ENCODE measurements around the gene GRAPL.
"Not testable (repeated sequence)": the region's sequence is repeated elsewhere in the genome, so short reads cannot be mapped to it uniquely, and the experiment has no call there.

GRAPL gene

DNA sequence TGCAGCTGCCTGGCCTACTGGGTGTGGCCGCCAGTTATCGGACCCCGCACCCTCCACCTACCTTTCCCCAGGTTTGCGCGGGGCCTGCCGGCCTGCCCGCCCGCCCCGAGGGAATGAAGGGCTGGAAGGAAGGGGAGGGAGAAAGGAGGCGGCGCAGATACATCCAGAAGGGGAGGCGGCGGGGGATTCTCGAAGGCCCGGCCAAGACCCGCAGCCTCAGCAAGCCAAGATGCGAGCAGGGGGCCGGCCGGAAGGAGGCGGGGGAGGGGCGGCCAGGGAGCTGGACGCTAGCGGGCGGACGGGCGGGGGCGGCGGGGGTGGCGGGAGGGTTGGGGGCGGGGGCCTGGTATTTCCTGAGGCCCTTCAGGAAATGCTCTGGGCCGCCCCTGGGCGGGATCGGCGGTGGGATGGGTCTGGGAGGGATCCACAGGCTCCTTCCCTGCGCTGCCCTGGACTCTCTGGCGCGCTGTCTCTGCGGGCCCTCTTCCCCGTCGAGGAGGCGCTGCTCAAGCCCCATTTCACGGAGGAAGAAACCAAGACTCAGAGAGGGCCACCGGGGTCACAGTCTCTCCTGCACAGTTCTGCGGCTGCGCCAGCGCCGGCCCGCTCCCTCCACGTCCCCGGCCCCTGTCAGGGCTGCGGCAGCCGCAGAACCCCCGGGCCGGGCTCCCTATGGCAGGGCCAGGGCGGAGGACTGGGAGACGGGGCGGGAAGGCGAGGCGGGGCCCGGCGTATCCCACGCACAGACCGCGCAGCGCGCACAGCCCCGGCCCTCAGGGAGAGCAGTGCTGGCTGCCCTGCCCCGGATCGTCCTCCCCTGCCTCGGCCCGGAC, 35.2 kb downstream of the GRAPL start:
- not testable (repeated sequence) for DNase-seq (ENCODE audit: low read depth); H3K4me3 ChIP-seq (ENCODE audit: low read depth, low read length)

DNA sequence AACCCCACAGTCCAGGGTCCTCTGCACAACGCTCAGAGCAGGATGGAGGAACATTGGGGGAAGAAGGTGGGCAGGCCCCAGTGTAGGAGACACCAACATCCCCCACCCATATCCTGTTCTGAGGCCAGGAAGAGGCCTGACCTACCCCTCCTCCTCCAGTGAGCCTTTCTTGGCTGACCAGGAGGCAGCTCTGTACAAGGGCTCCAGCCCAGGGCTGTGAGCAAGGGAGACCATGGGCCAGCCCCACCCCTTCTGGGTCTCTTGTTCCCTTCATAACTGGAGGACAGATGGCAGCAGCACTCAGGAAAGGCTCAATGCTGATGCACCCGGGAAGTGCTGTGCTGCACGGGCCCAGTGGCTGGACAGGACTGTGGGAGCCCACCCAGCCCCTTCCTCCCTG, 47.0 kb downstream of the GRAPL start:
- not testable (repeated sequence) for DNase-seq (ENCODE audit: low read depth)

DNA sequence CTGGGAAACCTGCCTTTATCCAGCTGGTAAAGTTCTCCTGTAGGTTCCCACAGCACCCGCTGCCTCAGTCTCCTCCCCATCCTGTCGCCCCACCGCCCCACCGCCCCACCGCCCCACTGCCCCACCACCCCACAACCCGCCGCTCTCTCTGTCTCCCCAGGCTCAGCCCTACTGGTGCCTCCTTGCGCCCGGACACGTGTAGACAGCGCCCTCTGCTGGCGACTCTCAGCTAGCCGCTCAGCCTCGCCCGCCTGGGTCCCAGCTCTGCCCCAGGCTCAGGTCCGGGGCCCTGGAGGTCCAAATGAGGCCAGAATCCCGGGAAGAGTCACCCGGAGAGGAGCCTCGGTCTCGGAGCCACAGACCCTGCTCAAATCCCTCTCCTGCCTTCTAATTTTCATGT, 48.0 kb downstream of the GRAPL start:
- DNase-seq (ENCODE audit: low read depth); H3K4me3 ChIP-seq (ENCODE audit: low read depth, low read length): not testable (repeated sequence)

More for the DNA sequence above, 47.0 kb downstream of the GRAPL start:
- not testable (repeated sequence) for H3K4me3 ChIP-seq (ENCODE audit: low read depth, low read length)

DNA sequence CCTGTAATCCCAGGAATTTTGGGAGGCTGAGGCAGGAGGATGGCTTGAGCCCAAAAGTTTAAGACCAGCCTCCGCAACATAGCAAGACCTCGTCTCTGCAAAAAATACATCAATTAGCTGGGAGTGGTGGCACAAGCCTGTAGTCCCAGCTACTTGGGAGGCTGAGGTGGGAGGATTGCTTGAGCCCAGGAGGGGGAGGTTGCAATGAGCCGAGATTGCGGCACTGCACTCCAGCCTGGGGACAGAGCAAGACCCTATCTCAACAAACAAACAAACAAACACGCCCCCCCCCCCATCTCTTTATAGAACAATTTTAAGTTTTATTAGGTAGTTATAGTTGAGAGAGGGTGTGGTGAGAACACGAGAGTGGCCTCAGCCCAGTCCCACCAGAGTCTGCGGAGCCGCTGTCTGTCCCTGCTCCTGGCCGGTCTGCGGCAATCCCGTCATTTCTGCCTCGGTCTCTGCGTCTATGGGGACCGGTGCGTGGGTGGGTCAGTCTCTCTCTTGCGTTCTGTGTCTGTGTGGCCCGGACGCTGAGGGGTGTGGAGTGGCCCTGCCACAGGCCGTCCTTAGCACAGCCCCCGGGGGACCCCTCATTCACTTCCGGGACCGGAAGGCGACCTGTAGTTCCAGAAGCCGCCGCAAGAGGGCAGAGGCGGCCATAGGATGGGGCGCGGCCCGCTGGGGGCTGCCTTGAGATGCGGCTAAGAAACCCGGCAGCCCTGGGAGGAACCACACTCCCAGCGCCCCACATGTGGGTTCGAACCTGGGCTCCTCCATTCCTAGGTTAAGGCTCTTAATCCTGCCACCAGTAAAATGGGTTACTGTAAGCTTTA, 53.9 kb downstream of the GRAPL start:
- not testable (repeated sequence) for DNase-seq (ENCODE audit: low read depth)

DNA sequence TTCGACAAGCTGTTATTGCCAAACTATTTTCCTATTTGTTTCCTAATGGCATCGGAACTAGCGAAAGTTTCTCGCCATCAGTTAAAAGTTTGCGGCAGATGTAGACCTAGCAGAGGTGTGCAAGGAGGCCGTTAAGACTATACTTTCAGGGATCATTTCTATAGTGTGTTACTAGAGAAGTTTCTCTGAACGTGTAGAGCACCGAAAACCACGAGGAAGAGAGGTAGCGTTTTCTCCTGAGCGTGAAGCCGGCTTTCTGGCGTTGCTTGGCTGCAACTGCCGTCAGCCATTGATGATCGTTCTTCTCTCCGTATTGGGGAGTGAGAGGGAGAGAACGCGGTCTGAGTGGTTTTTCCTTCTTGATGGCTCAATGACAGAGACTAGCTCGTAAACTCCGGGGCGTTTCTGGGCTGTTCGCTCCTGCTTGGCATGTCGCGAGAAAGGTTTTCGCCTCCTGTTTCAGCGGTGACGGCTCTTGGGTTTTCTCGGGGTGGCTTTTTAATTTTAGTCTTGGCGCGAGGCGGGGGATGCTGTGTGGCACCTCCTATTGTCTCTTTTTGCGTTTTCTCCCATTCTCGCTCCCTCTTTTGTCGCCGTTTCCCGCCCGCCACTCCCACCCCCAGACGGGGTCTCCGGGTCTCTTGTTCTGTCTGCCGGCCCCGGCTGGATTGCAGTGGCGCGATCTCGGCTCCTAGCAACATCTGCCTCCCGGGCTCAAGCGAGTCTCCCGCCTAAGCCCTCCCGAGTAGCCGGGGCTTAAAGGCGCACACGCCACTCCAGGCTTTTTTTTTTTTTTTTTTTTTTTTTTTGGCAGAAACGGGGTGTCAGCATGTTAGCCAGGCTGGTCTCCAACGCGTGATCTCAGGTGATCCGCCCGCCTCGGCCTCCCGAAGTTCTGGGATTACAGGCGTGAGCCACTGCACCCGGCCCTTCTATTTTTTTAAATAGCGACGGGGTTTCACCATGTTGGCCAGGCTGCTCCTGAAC, 60.8 kb downstream of the GRAPL start:
- not testable (repeated sequence) for DNase-seq (ENCODE audit: low read depth); H3K4me3 ChIP-seq (ENCODE audit: low read depth, low read length)

More for the DNA sequence above, 53.9 kb downstream of the GRAPL start:
- not testable (repeated sequence) for H3K4me3 ChIP-seq (ENCODE audit: low read depth, low read length)

DNA sequence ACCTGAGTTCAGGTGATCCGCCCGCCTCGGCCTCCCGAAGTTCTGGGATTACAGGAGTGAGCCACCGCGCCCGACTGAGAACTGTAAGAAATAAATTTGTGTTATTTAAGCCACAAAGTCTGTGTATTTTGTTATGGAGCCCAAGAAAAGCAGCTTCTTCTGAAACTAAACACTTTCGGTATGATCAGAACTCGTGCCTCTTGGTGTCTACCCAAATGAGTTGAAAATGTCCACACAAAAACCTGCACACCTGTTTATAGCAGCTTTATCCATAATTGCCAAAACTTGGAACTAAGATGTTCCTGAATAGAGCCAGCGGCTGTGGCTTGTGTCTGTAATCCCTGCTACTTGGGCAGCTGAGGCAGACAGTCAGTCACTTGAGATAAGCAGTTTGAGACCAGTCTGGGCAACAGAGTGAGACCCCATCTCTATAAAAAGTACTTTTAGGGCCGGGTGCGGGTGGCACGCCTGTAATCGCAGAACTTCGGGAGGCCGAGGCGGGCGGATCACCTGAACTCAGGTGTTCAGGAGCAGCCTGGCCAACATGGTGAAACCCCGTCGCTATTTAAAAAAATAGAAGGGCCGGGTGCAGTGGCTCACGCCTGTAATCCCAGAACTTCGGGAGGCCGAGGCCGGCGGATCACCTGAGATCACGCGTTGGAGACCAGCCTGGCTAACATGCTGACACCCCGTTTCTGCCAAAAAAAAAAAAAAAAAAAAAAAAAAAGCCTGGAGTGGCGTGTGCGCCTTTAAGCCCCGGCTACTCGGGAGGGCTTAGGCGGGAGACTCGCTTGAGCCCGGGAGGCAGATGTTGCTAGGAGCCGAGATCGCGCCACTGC, 61.7 kb downstream of the GRAPL start:
- not testable (repeated sequence) for DNase-seq (ENCODE audit: low read depth); H3K4me3 ChIP-seq (ENCODE audit: low read depth, low read length)

DNA sequence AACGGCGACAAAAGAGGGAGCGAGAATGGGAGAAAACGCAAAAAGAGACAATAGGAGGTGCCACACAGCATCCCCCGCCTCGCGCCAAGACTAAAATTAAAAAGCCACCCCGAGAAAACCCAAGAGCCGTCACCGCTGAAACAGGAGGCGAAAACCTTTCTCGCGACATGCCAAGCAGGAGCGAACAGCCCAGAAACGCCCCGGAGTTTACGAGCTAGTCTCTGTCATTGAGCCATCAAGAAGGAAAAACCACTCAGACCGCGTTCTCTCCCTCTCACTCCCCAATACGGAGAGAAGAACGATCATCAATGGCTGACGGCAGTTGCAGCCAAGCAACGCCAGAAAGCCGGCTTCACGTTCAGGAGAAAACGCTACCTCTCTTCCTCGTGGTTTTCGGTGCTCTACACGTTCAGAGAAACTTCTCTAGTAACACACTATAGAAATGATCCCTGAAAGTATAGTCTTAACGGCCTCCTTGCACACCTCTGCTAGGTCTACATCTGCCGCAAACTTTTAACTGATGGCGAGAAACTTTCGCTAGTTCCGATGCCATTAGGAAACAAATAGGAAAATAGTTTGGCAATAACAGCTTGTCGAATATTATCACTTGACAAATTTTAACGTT, 62.5 kb downstream of the GRAPL start:
- DNase-seq (ENCODE audit: low read depth); H3K4me3 ChIP-seq (ENCODE audit: low read depth, low read length): not testable (repeated sequence)

DNA sequence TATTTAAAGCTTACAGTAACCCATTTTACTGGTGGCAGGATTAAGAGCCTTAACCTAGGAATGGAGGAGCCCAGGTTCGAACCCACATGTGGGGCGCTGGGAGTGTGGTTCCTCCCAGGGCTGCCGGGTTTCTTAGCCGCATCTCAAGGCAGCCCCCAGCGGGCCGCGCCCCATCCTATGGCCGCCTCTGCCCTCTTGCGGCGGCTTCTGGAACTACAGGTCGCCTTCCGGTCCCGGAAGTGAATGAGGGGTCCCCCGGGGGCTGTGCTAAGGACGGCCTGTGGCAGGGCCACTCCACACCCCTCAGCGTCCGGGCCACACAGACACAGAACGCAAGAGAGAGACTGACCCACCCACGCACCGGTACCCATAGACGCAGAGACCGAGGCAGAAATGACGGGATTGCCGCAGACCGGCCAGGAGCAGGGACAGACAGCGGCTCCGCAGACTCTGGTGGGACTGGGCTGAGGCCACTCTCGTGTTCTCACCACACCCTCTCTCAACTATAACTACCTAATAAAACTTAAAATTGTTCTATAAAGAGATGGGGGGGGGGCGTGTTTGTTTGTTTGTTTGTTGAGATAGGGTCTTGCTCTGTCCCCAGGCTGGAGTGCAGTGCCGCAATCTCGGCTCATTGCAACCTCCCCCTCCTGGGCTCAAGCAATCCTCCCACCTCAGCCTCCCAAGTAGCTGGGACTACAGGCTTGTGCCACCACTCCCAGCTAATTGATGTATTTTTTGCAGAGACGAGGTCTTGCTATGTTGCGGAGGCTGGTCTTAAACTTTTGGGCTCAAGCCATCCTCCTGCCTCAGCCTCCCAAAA, 69.2 kb downstream of the GRAPL start:
- H3K4me3 ChIP-seq (ENCODE audit: low read depth, low read length); DNase-seq (ENCODE audit: low read depth): not testable (repeated sequence)

DNA sequence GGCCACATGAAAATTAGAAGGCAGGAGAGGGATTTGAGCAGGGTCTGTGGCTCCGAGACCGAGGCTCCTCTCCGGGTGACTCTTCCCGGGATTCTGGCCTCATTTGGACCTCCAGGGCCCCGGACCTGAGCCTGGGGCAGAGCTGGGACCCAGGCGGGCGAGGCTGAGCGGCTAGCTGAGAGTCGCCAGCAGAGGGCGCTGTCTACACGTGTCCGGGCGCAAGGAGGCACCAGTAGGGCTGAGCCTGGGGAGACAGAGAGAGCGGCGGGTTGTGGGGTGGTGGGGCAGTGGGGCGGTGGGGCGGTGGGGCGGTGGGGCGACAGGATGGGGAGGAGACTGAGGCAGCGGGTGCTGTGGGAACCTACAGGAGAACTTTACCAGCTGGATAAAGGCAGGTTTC, 75.1 kb downstream of the GRAPL start:
- not testable (repeated sequence) for DNase-seq (ENCODE audit: low read depth); H3K4me3 ChIP-seq (ENCODE audit: low read depth, low read length)

DNA sequence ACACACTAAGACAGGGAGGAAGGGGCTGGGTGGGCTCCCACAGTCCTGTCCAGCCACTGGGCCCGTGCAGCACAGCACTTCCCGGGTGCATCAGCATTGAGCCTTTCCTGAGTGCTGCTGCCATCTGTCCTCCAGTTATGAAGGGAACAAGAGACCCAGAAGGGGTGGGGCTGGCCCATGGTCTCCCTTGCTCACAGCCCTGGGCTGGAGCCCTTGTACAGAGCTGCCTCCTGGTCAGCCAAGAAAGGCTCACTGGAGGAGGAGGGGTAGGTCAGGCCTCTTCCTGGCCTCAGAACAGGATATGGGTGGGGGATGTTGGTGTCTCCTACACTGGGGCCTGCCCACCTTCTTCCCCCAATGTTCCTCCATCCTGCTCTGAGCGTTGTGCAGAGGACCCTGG, 76.0 kb downstream of the GRAPL start:
- H3K4me3 ChIP-seq (ENCODE audit: low read depth, low read length); DNase-seq (ENCODE audit: low read depth): not testable (repeated sequence)

Data from GM12865 (cell line).